Measurements from ENCODE around the gene TUSC2. TPM values are rescaled to one million over a fixed set of nuclear protein-coding genes. Genes with fewer than 3 reads are reported as not detected.

Gene TUSC2
- total and polyA plus RNA-seq, 2 of the 13 experiments (the other 11 are each of a cell fraction or from before 2014, with no cell fraction given): 36.7 to 39.1 TPM

GRCh38 chr3:50350527-50351322 lies 22.7 kb upstream of the TUSC2 start, which contains the start of the genes CYB561D2 and NPRL2 (continued):
- TF ChIP-seq ZNF414 (CRISPR knock-in tag; IDR thresholded peaks at IDR 0.05): peak; percentile 94
- TF ChIP-seq ZNF841 (CRISPR knock-in tag; IDR thresholded peaks at IDR 0.05; ENCODE audit: borderline replicate concordance): no peak; the same call in 1 of the 2 replicates
- TF ChIP-seq IRF2 (CRISPR knock-in tag; IDR thresholded peaks at IDR 0.05): peak; percentile 94
- peak; percentile 47; the same call in 1 of the 2 replicates for TF ChIP-seq PATZ1 (CRISPR knock-in tag; IDR thresholded peaks at IDR 0.05)
- TF ChIP-seq SIN3B (IDR thresholded peaks at IDR 0.05; ENCODE audit: low read length): no peak
- TF ChIP-seq RNF219 (CRISPR knock-in tag; IDR thresholded peaks at IDR 0.05): no peak
- peak; percentile 98 for TF ChIP-seq HCFC1 (IDR thresholded peaks at IDR 0.05; ENCODE audit: low read depth, low read length)
- TF ChIP-seq NFIC (IDR thresholded peaks at IDR 0.05; ENCODE audit: low read length): no peak
- peak; percentile 58; the same call in 1 of the 2 replicates for TF ChIP-seq ZNF710 (CRISPR knock-in tag; IDR thresholded peaks at IDR 0.05; ENCODE audit: borderline replicate concordance)
- peak; percentile 69; the same call in 1 of the 2 replicates for TF ChIP-seq ZFAT (CRISPR knock-in tag; conservative IDR thresholded peaks at IDR 0.05)
- TF ChIP-seq ZNF784 (CRISPR knock-in tag; IDR thresholded peaks at IDR 0.05; ENCODE audit: borderline replicate concordance): 0 out of 2 replicates have a peak, but pooled peaks have one; percentile 34
- TF ChIP-seq U2AF2 (IDR thresholded peaks at IDR 0.05; ENCODE audit: low read depth, low read length): 0 out of 2 replicates have a peak, but pooled peaks have one; percentile 68
- TF ChIP-seq ZFP62 (CRISPR knock-in tag; IDR thresholded peaks at IDR 0.05): 0 out of 2 replicates have a peak, but pooled peaks have one; percentile 80
- peak; percentile 89 for TF ChIP-seq REPIN1 (CRISPR knock-in tag; IDR thresholded peaks at IDR 0.05; ENCODE audit: borderline replicate concordance, low read depth)
- no peak for TF ChIP-seq FOXK2 (IDR thresholded peaks at IDR 0.05)
- no peak for TF ChIP-seq SCMH1 (CRISPR knock-in tag; IDR thresholded peaks at IDR 0.05; ENCODE audit: borderline replicate concordance)
- no peak for TF ChIP-seq TRIM22 (IDR thresholded peaks at IDR 0.05)
- TF ChIP-seq ZNF292 (CRISPR knock-in tag; IDR thresholded peaks at IDR 0.05; ENCODE audit: borderline replicate concordance, low read depth): peak; percentile 77; the same call in 1 of the 2 replicates
- TF ChIP-seq FOSL2 (CRISPR knock-in tag; IDR thresholded peaks at IDR 0.05): peak; percentile 52

Data from HepG2 (cell line).